Adrenal gland (tissue), 12 donors: ENCODE data around the gene RNF215. TPM values are rescaled to one million over a fixed set of nuclear protein-coding genes. Genes with fewer than 3 reads are reported as not detected.
"Not testable (repeated sequence)": the region's sequence is repeated elsewhere in the genome, so short reads cannot be mapped to it uniquely, and the experiment has no call there.

Experiments
- DNase-seq, 7 donors: peaks; one replicate each; pipeline ENCODE4 v3.0.0-alpha.2; 2019 to 2020
- H3K27ac ChIP-seq, 5 donors: fragments of 200-600 bp; sonication (generic) in 4 of 5; 1 replicate in 3 of 5; 2 replicates in 2 of 5; pipeline versions ENCODE4 v1.5.1 to v1.8.0; 2016 to 2020; ENCODE audit warnings: mild to moderate bottlenecking in 1 of 5
- H3K27me3 ChIP-seq: fragments of 200-600 bp; 2 replicates; pipeline ENCODE4 v1.8.0; 2021
- H3K36me3 ChIP-seq, 2 donors: fragments of 200-600 bp; replicated peaks in 1 of 2; 1 replicate in 1 of 2; 2 replicates in 1 of 2; pipeline versions ENCODE4 v1.5.1 to v1.8.0; 2018 to 2022
- H3K4me1 ChIP-seq, 2 donors: fragments of 200-600 bp; replicated peaks in 1 of 2; 1 replicate in 1 of 2; 2 replicates in 1 of 2; pipeline versions ENCODE4 v1.5.1 to v1.8.0; 2018 to 2021
- H3K4me3 ChIP-seq, 4 donors: fragments of 200-600 bp; sonication (generic) in 3 of 4; one replicate each; pipeline ENCODE4 v1.5.1; 2016 to 2018
- H3K9me3 ChIP-seq, 3 donors: fragments of 200-600 bp; sonication (generic) in 1 of 3; replicated peaks in 1 of 3; 1 replicate in 2 of 3; 2 replicates in 1 of 3; pipeline versions ENCODE4 v1.5.1 to v1.8.0; 2016 to 2021
- CTCF ChIP-seq, 6 experiments: fragments of 450-650 bp in 4 of 6; fragments of 200-600 bp in 2 of 6; sonication (generic) in 1 of 6; IDR thresholded peaks; 1 replicate in 5 of 6; 2 replicates in 1 of 6; pipeline versions ENCODE4 v1.5.1 to v1.8.0; 2016 to 2021; ENCODE audit warnings: antibody characterized with exemption in 6 of 6, mild to moderate bottlenecking in 2 of 6, moderate library complexity in 1 of 6
- POLR2A ChIP-seq, 2 donors: fragments of 450-650 bp; IDR thresholded peaks; one replicate each; pipeline ENCODE4 v1.6.1; 2017; ENCODE audit warnings: antibody characterized with exemption in 2 of 2, mild to moderate bottlenecking in 2 of 2, moderate library complexity in 1 of 2
- WGBS, 4 donors: extraction: QIAGEN DNeasy Blood & Tissue Kit in 2 of 4; methylation state at CpG; one replicate each; pipeline versions ENCODE4 v1.1.5 to v1.1.7; 2013 to 2017; 5-methylcytosine and 5-hydroxymethylcytosine counted together
- intact Hi-C, 2 donors: fragments of 100-400 bp; cut with DNase I; formaldehyde crosslinking; loops; one replicate each; pipeline versions ENCODE4 v1.14.1 to v1.15.0; 2022 to 2023
- polyA plus RNA-seq, 3 donors: library from polyadenylated mRNA; stranded (reverse); fragments of 200-250 nt in 2 of 3; fragments of 350-450 nt in 1 of 3; fragmentation: Illumina TruSeq in 1 of 3; extraction: RNeasy Lipid Tissue Mini Kit (QIAGEN cat#74804) in 1 of 3; gene quantifications; one replicate each; pipeline ENCODE4 v1.2.3, GENCODE V29; 2013 to 2014
- total RNA-seq, 9 donors: library from RNA; depleted of rRNA in 4 of 9; stranded (reverse); fragments of >200 nt in 4 of 9; fragments of 120-200 nt in 1 of 9; fragmentation: NEBNext Ultra II Directional in 1 of 9; extraction: Animal tissue kit (Norgen Biotek cat#: 25700) in 1 of 9; gene quantifications; one replicate each; pipeline versions ENCODE4 v1.1.0 to v1.2.4, GENCODE V29; 2013 to 2023
- donor health status: healthy with polysubstance abuse.
- donor health status: Bipolar disorder and iron deficiency.
- donor health status: DM: yes; HTN: yes; CAD: no.
- donor health status: DM: no; HTN: no; CAD: no.
- donor health status: DM: no; HTN: no; CAD: no.
- donor health status: DM: yes; HTN: yes; CAD: no.

Gene RNF215
- total and polyA plus RNA-seq, 12 donors, result 2.0 to 20.1 (median 12.1) TPM

DNA sequence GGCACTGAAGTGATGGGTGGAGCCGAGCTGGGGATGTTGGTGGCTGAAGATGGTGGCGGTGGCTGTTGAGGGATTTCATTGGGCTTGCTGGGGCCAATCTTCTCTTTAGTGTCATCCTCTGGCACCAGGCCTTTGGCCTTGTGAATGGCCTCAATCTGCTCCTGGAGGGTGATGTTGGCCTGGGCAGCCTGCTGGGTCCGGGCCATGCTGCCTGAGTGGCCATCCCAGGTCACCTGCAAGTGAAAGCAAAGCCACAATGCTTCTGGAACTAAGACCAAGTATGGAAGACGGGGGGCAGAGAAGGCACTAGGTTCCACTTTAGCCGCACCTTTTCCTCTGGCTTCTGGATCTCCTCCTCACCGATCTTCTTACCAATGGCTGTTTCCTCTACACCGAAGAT, 48.4 kb downstream of the RNF215 start:
- Histone ChIP-seq H3K4me1 (peaks cover 3 to 19% of the 10 kb centered on the region in 2 donors), H3K36me3 (peaks cover 0 to 100% of the 10 kb centered on the region in 2 donors), H3K4me3 (no peak overlapping the region), H3K27me3 (no peaks in the 10 kb centered on the region), H3K9me3 (no peaks in the 10 kb centered on the region), H3K27ac (no peak overlapping the region)
- intact Hi-C loops, result no loop called here
- peak in 2 of 7 donors; percentile 38 to 52 for DNase-seq
- 85 to 88% (median 86%) methylated on average over 7 of the region's 7 CpGs for WGBS, 4 donors
- TF ChIP-seq CTCF (IDR thresholded peaks at IDR 0.05), result no peak
- no peak for TF ChIP-seq POLR2A (IDR thresholded peaks at IDR 0.05)

DNA sequence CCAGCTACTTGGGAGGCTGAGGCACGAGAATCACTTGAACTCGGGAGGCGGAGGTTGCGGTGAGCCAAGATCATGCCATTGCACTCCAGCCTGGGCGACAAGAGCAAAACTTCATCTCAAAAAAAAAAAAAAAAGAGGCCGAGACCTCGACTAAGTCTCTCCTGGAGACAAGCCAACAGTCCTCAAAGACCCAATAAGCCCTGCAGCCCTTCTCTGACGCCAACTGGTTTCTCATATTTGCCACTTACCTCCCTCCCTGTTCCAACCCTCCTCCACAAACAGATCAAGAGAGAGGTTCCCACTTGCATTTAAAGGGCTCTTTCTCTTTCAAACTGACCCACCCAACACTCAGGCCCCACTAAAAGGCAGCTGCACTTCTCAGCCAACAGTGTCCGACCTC, 48.9 kb downstream of the RNF215 start:
- H3K4me1 ChIP-seq, result peaks cover 3 to 19% of the 10 kb centered on the region in 2 donors
- H3K27me3 ChIP-seq, H3K4me3 ChIP-seq, H3K9me3 ChIP-seq, DNase-seq, H3K27ac ChIP-seq, intact Hi-C loops: not testable (repeated sequence)
- WGBS, 4 donors, result 73 to 86% (median 84%) methylated on average over 8 to 9 of the region's 9 CpGs
- H3K36me3 ChIP-seq, result peaks cover 0 to 100% of the 10 kb centered on the region in 2 donors

GRCh38 chr22:30337461-30337778, 49.8 kb downstream of the RNF215 start:
- no peak for DNase-seq
- Histone ChIP-seq H3K27ac (no peak overlapping the region), H3K9me3 (no peaks in the 10 kb centered on the region), H3K4me3 (no peak overlapping the region), H3K27me3 (no peaks in the 10 kb centered on the region), H3K4me1 (peaks cover 3 to 19% of the 10 kb centered on the region in 2 donors), H3K36me3 (peaks cover 0 to 100% of the 10 kb centered on the region in 2 donors)
- no peak for TF ChIP-seq POLR2A (IDR thresholded peaks at IDR 0.05)
- TF ChIP-seq CTCF (IDR thresholded peaks at IDR 0.05), result no peak
- intact Hi-C loops, result no loop called here
- WGBS, 4 donors, result 82 to 90% (median 83%) methylated on average over 6 to 8 of the region's 8 CpGs

DNA sequence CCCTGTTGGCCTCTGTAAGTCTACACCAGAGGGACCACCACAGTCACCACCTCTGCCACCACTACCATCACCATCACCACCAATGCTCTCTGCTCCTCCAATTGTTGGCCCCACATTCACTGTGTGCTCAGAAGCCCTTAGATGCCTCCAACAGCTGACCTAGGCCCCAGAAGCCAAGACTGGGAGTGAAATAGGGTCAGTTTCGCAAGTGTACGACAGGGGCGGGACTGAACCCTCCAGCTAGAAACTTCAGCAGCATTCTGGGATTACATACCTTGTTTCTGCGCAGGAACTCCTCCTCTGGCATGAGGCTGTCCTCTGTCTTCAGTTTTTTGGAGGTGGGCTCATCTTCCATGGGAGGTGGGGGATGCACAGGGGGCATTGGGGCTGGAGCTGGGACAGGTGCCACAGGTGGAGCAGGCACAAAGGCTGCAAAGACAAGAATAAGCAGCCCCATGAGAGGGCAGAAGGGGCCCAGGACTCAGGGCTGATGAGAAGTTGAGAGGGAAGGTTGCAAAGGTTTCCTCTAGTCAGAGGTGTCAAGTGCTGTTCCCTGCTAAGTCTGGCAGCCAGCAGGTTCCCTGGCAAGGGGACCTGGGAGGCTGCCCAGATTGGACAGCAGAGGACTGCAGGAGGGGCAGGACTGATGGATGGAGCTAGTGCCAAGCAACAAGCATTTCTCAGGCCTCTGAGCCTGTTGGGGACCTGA, 50.3 kb downstream of the RNF215 start:
- TF ChIP-seq POLR2A (IDR thresholded peaks at IDR 0.05) (no peak), CTCF (IDR thresholded peaks at IDR 0.05) (no peak)
- peaks cover 0 to 98% of the 10 kb centered on the region in 2 donors for H3K36me3 ChIP-seq
- intact Hi-C loops, result no loop called here
- peaks cover 3 to 17% of the 10 kb centered on the region in 2 donors for H3K4me1 ChIP-seq
- H3K4me3 ChIP-seq, result no peak overlapping the region
- no peak for DNase-seq
- no peaks in the 10 kb centered on the region for H3K9me3 ChIP-seq
- H3K27me3 ChIP-seq, result no peaks in the 10 kb centered on the region
- no peak overlapping the region for H3K27ac ChIP-seq
- WGBS, 4 donors, result 83 to 93% (median 93%) methylated on average over 4 of the region's 4 CpGs

DNA sequence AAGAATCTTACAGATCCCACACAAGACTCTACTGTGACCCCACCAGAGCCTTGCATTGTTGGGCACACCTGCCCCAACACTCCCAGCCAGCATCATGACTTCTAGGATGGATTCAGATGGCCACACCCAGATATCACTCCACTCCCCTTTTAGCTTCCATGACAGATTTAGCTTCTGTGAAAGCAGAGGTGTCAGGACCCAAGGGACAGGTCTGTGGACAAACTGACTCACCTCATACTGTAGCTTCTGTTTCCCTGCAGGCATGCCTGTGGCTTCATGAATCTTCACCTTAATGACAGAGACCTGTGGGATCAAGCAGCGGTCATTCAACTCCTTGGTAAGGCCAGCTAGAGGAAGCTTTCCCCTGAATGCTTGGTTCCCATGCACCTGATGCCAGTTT, 52.0 kb downstream of the RNF215 start:
- H3K27ac ChIP-seq, result no peak overlapping the region
- no peaks in the 10 kb centered on the region for H3K27me3 ChIP-seq
- peaks cover 0 to under 1% of the 10 kb centered on the region in 2 donors for H3K4me1 ChIP-seq
- H3K4me3 ChIP-seq, result no peak overlapping the region
- no peak for TF ChIP-seq POLR2A (IDR thresholded peaks at IDR 0.05)
- no peak for TF ChIP-seq CTCF (IDR thresholded peaks at IDR 0.05)
- intact Hi-C loops, result no loop called here
- DNase-seq, result no peak
- peaks cover 0 to 82% of the 10 kb centered on the region in 2 donors for H3K36me3 ChIP-seq
- WGBS, 4 donors, result 96 to 100% (median 98%) methylated on average over 1 of the region's 1 CpG; no CpG with 5 or more reads in 1 of the 4 donors
- H3K9me3 ChIP-seq, result no peaks in the 10 kb centered on the region
